IPS-15b (cell line): ENCODE measurements around the gene RPGRIP1L.

Experiments
- H3K27me3 ChIP-seq: one replicate; pipeline ENCODE4 v1.6.1; 2013; ENCODE audit warnings: low read length; ENCODE audit not compliant: control insufficient read depth, insufficient read depth
- H3K36me3 ChIP-seq: one replicate; pipeline ENCODE4 v1.6.1; 2013; ENCODE audit warnings: low read length; ENCODE audit not compliant: control insufficient read depth, insufficient read depth
- H3K4me1 ChIP-seq: one replicate; pipeline ENCODE4 v1.6.1; 2013; ENCODE audit warnings: mild to moderate bottlenecking, low read length; ENCODE audit not compliant: control insufficient read depth, insufficient read depth
- H3K4me3 ChIP-seq: one replicate; pipeline ENCODE4 v1.5.1; 2013; ENCODE audit warnings: low read depth, low read length
- H3K9ac ChIP-seq: one replicate; pipeline ENCODE4 v1.6.1; 2013; ENCODE audit warnings: low read depth, mild to moderate bottlenecking, low read length
- H3K9me3 ChIP-seq: one replicate; pipeline ENCODE4 v1.6.1; 2013; ENCODE audit warnings: mild to moderate bottlenecking, low read length; ENCODE audit not compliant: control insufficient read depth, insufficient read depth

Gene RPGRIP1L

DNA sequence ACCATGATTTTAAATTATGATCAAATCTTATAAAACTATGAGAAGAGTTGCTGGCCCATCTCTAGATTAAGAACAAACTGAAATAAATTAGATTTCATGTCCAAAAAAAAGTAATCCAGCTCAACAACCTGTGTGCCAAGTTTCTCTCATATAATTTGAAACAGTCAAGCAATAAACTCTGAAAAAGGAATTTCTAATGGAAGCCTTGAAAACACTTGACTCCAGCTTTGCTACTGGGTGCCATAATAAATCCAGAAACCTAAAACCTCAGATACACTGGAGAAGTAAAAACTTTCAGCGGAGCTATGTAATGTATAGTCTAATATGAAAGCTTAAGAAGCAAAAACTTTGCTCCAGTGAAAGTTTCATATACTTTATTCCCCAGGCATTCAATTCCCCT lies 25.5 kb downstream of the RPGRIP1L start:
- Histone ChIP-seq H3K27me3 (no peaks in the 10 kb centered on the region), H3K4me3 (no peak overlapping the region), H3K9me3 (no peaks in the 10 kb centered on the region), H3K36me3 (no peaks in the 10 kb centered on the region), H3K9ac (no peak overlapping the region), H3K4me1 (no peaks in the 10 kb centered on the region)

- Histone ChIP-seq H3K4me1 (no peaks in the 10 kb centered on the region), H3K4me3 (no peak overlapping the region), H3K9me3 (no peaks in the 10 kb centered on the region), H3K27me3 (no peaks in the 10 kb centered on the region), H3K36me3 (no peaks in the 10 kb centered on the region), H3K9ac (no peak overlapping the region)
These were observed 30.5 kb downstream of the RPGRIP1L start for GRCh38 chr16:53673189-53673588.

DNA sequence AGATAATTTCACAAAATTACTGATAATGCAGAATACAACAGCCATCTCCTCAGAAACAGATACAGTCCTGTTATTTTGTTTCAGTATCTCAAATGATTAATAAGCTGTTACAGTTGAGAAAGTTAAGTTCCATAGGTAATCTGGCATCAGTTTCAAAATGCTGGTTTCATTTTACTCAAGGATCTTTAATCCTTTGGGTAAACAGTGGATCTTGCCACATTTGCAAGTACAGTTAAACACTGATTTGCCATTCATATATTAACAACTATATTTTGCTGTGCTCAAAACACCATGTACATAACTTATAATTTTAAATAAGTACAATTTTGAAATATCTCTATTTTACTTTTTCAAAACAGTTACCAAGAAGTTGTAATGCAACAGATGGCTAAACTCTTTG lies 31.2 kb downstream of the RPGRIP1L start:
- no peaks in the 10 kb centered on the region for H3K4me1 ChIP-seq
- H3K27me3 ChIP-seq, result no peaks in the 10 kb centered on the region
- no peak overlapping the region for H3K9ac ChIP-seq
- H3K36me3 ChIP-seq, result no peaks in the 10 kb centered on the region
- H3K4me3 ChIP-seq, result no peak overlapping the region
- no peaks in the 10 kb centered on the region for H3K9me3 ChIP-seq

- Histone ChIP-seq H3K4me1 (no peaks in the 10 kb centered on the region), H3K36me3 (no peaks in the 10 kb centered on the region), H3K9ac (no peak overlapping the region), H3K9me3 (no peaks in the 10 kb centered on the region), H3K27me3 (no peaks in the 10 kb centered on the region), H3K4me3 (no peak overlapping the region)
These were observed 34.8 kb downstream of the RPGRIP1L start for GRCh38 chr16:53668869-53669268.

- H3K9ac ChIP-seq, result no peak overlapping the region
- no peak overlapping the region for H3K4me3 ChIP-seq
- no peaks in the 10 kb centered on the region for H3K27me3 ChIP-seq
- H3K9me3 ChIP-seq, result no peaks in the 10 kb centered on the region
- H3K36me3 ChIP-seq, result no peaks in the 10 kb centered on the region
- no peaks in the 10 kb centered on the region for H3K4me1 ChIP-seq
These were observed 36.8 kb downstream of the RPGRIP1L start for GRCh38 chr16:53666786-53667415.

GRCh38 chr16:53664724-53665345 lies 38.8 kb downstream of the RPGRIP1L start:
- Histone ChIP-seq H3K27me3 (no peaks in the 10 kb centered on the region), H3K36me3 (no peaks in the 10 kb centered on the region), H3K4me1 (no peaks in the 10 kb centered on the region), H3K9ac (no peak overlapping the region), H3K4me3 (no peak overlapping the region), H3K9me3 (no peaks in the 10 kb centered on the region)

DNA sequence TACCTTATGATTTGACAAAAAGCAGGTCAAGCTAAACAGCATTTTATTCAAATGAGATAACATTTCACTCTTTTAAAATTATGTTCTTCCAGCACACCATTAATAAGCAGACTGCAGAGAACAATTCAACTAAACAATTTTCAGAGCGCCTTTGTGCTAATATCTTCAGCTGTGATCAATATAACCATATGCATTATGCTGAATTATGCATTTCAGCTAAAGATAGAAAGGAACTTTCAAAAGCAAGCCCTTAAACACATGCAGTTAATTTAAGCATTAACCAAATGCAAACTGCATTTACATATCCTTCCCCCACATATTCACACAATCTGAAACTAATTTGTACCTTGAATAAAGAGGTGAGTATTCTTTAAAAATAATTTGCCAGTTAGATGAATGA lies 41.6 kb downstream of the RPGRIP1L start:
- H3K9me3 ChIP-seq, result no peaks in the 10 kb centered on the region
- H3K4me1 ChIP-seq, result no peaks in the 10 kb centered on the region
- no peaks in the 10 kb centered on the region for H3K27me3 ChIP-seq
- no peak overlapping the region for H3K4me3 ChIP-seq
- no peaks in the 10 kb centered on the region for H3K36me3 ChIP-seq
- H3K9ac ChIP-seq, result no peak overlapping the region

DNA sequence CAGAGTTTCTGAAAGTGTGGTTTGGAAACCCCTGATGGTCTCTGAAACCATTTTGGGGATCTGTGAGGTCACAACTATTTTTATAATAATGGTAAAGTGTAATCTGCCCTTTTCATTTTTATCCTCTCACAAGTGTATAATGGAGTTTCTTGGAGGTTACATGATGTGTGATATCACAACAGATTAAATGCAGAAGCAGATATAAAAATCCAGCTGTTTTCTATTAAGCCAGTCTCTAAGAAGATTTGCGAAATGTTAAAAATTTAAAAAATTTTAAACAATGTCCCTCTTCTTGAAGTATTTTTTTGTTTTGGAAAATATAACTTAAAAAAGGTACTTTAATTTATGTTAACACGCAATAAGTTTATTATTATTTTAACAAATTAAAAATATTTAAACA lies 48.7 kb downstream of the RPGRIP1L start:
- H3K4me3 ChIP-seq, result no peak overlapping the region
- H3K4me1 ChIP-seq, result peaks cover 6% of the 10 kb centered on the region
- H3K9me3 ChIP-seq, result no peaks in the 10 kb centered on the region
- H3K36me3 ChIP-seq, result no peaks in the 10 kb centered on the region
- H3K9ac ChIP-seq, result no peak overlapping the region
- no peaks in the 10 kb centered on the region for H3K27me3 ChIP-seq

- Histone ChIP-seq H3K4me1 (peaks cover 6% of the 10 kb centered on the region), H3K9me3 (no peaks in the 10 kb centered on the region), H3K4me3 (no peak overlapping the region), H3K36me3 (no peaks in the 10 kb centered on the region), H3K9ac (no peak overlapping the region), H3K27me3 (no peaks in the 10 kb centered on the region)
These were observed 52.3 kb downstream of the RPGRIP1L start for GRCh38 chr16:53651357-53651756.

GRCh38 chr16:53646506-53646905 lies 57.2 kb downstream of the RPGRIP1L start:
- H3K27me3 ChIP-seq, result no peaks in the 10 kb centered on the region
- no peak overlapping the region for H3K9ac ChIP-seq
- no peaks in the 10 kb centered on the region for H3K9me3 ChIP-seq
- peaks cover 4% of the 10 kb centered on the region for H3K4me1 ChIP-seq
- H3K36me3 ChIP-seq, result no peaks in the 10 kb centered on the region
- no peak overlapping the region for H3K4me3 ChIP-seq

DNA sequence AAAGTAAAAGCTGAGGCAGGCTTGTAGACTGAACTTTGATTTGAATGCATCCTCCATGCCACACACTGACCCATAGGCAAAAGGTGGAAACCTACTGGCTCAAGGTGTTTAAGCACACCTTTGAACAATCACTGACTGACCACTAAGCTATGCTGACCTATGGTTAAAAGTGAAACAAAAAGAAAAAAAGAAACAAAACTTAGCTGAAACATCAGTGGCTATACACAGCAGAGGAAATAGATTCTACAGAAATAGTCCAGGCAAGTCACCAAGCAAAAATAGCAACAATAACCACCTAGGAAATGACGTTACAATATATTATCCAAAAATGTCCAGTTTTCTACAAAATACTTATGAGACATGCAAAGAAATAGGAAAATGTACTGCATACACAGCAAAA lies 60.2 kb downstream of the RPGRIP1L start:
- H3K9ac ChIP-seq, result no peak overlapping the region
- H3K4me3 ChIP-seq, result no peak overlapping the region
- H3K36me3 ChIP-seq, result no peaks in the 10 kb centered on the region
- no peaks in the 10 kb centered on the region for H3K27me3 ChIP-seq
- H3K4me1 ChIP-seq, result no peaks in the 10 kb centered on the region
- no peaks in the 10 kb centered on the region for H3K9me3 ChIP-seq

DNA sequence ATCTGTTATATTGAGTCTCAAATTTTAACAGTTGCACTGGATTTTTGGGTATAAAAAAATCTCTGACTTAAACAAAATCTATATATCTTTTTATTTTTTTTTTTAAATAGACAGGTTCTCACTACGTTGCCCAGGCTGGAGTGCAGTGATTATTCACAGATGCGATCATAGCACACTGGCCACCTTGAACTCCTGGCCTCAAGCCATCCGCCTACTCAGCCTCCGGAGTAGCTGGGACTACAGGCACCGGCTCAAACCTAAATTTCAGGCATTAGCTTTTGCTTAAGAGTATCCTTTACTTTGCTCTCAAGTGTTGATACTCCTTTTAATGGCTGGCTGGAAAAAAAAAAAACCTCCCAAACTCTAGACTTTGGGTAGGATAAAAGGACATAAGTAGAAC lies 61.6 kb downstream of the RPGRIP1L start:
- H3K27me3 ChIP-seq, result no peaks in the 10 kb centered on the region
- no peak overlapping the region for H3K9ac ChIP-seq
- no peaks in the 10 kb centered on the region for H3K36me3 ChIP-seq
- no peaks in the 10 kb centered on the region for H3K9me3 ChIP-seq
- H3K4me3 ChIP-seq, result no peak overlapping the region
- H3K4me1 ChIP-seq, result no peaks in the 10 kb centered on the region
